ENCODE measurements around the gene ZEB2. TPM values are rescaled to one million over a fixed set of nuclear protein-coding genes. Genes with fewer than 3 reads are reported as not detected.

Gene ZEB2
- total RNA-seq, 2 donors from 2014 or later = 76.1 to 91.7 TPM

DNA sequence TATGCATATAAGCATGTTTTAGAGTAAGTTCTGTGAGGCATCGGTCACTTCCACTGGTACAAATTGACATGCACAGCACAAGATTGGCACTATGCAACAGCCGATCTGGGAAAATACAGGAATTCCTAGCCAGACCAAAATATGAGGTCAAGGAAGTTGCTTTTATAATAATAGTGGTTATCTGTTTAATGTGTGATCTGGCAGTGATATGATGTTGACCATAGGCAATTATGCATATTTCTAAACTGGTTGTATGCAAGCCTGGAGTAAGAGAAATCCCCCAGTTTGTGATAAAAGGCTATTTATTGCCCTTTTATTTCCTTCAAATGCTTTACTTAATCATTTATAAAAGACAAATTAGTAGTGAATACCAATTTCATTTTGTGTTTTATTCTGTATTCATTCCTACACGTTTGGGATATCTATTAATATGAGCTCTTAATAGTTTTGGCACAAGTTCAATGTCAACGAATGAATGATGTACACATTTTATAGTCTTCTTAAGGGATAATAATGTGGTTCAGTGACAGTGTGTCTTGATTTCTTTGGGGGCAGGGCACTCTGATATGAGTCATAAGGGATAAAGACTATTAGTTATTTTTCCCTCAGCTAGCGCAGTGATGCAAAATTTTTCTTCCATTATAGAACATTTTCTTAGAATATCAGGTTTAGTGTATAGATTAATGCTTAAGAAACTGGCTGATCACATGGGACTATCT lies 34.7 kb upstream of the ZEB2 start:
- TF ChIP-seq, protein P1, sequence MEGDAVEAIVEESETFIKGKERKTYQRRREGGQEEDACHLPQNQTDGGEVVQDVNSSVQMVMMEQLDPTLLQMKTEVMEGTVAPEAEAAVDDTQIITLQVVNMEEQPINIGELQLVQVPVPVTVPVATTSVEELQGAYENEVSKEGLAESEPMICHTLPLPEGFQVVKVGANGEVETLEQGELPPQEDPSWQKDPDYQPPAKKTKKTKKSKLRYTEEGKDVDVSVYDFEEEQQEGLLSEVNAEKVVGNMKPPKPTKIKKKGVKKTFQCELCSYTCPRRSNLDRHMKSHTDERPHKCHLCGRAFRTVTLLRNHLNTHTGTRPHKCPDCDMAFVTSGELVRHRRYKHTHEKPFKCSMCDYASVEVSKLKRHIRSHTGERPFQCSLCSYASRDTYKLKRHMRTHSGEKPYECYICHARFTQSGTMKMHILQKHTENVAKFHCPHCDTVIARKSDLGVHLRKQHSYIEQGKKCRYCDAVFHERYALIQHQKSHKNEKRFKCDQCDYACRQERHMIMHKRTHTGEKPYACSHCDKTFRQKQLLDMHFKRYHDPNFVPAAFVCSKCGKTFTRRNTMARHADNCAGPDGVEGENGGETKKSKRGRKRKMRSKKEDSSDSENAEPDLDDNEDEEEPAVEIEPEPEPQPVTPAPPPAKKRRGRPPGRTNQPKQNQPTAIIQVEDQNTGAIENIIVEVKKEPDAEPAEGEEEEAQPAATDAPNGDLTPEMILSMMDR (IDR thresholded peaks at IDR 0.05) = no peak
- Histone ChIP-seq H3K27ac (no peak overlapping the region), H3K4me1 (no peaks in the 10 kb centered on the region), H3K36me3 (no peaks in the 10 kb centered on the region), H3K9me3 (no peaks in the 10 kb centered on the region), H3K4me3 (no peak overlapping the region), H3K27me3 (no peaks in the 10 kb centered on the region)
- no peak for DNase-seq (ENCODE audit: low spot score)

DNA sequence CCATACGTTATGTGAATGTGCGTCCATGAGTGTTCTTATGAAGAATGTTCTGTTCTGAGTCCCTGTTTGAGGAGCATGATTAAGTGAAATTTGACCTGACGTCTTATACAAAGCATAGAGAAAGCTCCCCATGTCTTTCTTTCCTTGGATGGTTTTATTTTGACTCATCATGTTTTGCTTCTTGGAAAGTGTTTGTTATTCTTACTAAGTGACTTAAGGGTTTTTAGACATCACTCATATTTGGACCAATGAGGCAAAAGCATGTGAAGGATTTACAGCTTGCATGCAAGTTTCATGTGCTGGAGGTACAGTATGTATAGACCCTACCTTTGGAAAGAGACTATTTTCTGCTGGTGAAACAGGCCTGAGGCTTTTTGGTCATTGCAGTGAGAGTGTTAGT lies 33.5 kb upstream of the ZEB2 start:
- Histone ChIP-seq H3K27ac (no peak overlapping the region), H3K27me3 (no peaks in the 10 kb centered on the region), H3K36me3 (no peaks in the 10 kb centered on the region), H3K4me1 (no peaks in the 10 kb centered on the region), H3K4me3 (no peak overlapping the region), H3K9me3 (no peaks in the 10 kb centered on the region)
- TF ChIP-seq, protein P1 (IDR thresholded peaks at IDR 0.05) = no peak
- DNase-seq (ENCODE audit: low spot score) = no peak

DNA sequence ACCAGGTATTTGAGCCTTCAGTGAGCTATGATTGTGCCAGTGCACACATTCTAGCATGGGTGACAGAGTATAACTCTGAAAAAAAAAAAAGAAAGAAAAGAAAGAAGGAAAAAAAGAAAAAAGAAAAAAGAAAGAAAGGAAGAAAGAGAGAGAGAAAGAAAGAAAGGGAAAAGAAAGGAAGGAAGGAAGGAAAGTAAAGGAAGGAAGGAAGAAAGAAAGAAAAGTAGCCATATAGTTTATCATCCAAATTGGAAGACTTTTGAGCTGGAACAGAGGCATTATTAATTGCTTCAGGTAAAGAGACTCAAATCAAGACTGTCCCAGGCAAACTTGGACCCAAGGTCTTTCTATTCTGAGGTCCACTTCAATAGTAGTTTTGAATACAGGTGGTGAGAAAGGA lies 32.9 kb upstream of the ZEB2 start:
- TF ChIP-seq, protein P1 (IDR thresholded peaks at IDR 0.05) = no peak
- Histone ChIP-seq H3K27me3 (no peaks in the 10 kb centered on the region), H3K36me3 (no peaks in the 10 kb centered on the region), H3K4me1 (no peaks in the 10 kb centered on the region), H3K4me3 (no peak overlapping the region), H3K27ac (no peak overlapping the region), H3K9me3 (no peaks in the 10 kb centered on the region)
- no peak for DNase-seq (ENCODE audit: low spot score)

DNA sequence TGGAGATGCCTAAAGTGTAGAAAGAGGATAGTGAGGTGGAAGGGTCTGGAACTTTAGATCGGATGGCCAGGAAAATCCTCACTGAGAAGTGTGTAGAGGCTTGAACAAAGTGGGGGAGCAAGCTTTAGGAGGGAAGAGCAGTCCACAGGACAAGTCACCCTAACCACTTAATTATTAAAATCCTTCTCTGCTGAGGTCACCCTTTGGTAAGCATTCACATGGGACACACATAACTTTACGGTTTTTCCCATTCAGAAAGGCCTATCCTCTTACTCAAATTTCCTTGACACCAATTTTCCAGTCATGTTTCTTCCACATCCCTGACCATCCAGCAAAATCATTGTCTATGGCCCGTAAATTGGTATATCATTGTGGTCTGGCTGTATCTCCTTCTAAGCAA lies 31.0 kb upstream of the ZEB2 start:
- no peaks in the 10 kb centered on the region for H3K36me3 ChIP-seq
- TF ChIP-seq, protein P1 (IDR thresholded peaks at IDR 0.05) = no peak
- no peaks in the 10 kb centered on the region for H3K4me1 ChIP-seq
- DNase-seq (ENCODE audit: low spot score) = no peak
- no peaks in the 10 kb centered on the region for H3K9me3 ChIP-seq
- no peak overlapping the region for H3K4me3 ChIP-seq
- no peak overlapping the region for H3K27ac ChIP-seq
- H3K27me3 ChIP-seq = no peaks in the 10 kb centered on the region

DNA sequence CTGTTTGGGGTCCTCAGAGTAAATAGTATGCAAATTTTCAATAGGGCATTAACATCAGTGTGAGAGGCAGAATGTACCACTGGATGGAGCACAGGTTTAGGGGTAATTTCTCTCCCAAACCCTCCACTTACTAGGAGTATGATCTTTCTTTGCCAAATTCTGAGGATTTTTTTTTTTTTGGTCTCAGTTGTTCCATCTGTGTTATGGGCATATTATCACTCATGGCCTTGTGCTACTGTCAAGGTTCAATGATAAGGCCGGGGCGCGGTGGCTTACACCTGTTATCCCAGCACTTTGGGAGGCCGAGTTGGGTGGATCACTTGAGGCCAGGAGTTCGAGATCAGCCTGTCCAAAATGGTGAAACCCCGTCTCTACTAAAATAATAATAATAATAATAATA lies 30.2 kb upstream of the ZEB2 start:
- no peaks in the 10 kb centered on the region for H3K36me3 ChIP-seq
- DNase-seq (ENCODE audit: low spot score) = no peak
- TF ChIP-seq, protein P1 (IDR thresholded peaks at IDR 0.05) = no peak

More for the DNA sequence above, 30.2 kb upstream of the ZEB2 start:
- Histone ChIP-seq H3K27me3 (no peaks in the 10 kb centered on the region), H3K4me1 (no peaks in the 10 kb centered on the region), H3K27ac (no peak overlapping the region), H3K4me3 (no peak overlapping the region), H3K9me3 (no peaks in the 10 kb centered on the region)
